NCI-H128 (cell line): ENCODE data around the gene KCNA4.
"Not testable (repeated sequence)": the region's sequence is repeated elsewhere in the genome, so short reads cannot be mapped to it uniquely, and the experiment has no call there.

ENCODE experiments used
- DNase-seq: peaks from one replicate; lab custom pipeline; 2025; ENCODE audit not compliant: unreplicated experiment; lab: John Stamatoyannopoulos, UW

KCNA4 gene

GRCh38 chr11:30016588-30017363 lies at the start of gene KCNA4:
Gene KCNA4, minus strand, starts transcription at chr11:30017030. Its CDS starts 4,352 bp downstream, at chr11:30012678.
- DNase-seq, result no peak

DNA sequence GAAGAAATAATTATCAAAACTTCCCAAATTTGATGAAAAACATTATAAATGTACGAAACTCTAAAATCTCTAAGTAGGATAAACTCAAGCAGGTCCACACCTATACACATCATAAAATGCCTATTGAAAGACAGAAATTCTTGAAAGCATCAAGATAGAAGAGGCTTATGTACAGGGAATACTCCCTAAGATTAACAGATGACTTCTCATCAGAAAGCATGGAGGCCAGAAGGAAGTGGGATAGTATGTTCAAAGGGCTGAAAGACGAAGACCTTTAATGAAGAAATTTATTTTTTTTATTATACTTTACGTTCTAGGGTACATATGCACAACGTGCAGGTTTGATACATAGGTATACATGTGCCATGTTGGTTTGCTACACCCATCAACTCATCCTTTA lies 45.3 kb upstream of the KCNA4 start:
- no peak for DNase-seq

- no peak for DNase-seq
Observed at GRCh38 chr11:30059172-30059815, 42.5 kb upstream of the KCNA4 start.

DNA sequence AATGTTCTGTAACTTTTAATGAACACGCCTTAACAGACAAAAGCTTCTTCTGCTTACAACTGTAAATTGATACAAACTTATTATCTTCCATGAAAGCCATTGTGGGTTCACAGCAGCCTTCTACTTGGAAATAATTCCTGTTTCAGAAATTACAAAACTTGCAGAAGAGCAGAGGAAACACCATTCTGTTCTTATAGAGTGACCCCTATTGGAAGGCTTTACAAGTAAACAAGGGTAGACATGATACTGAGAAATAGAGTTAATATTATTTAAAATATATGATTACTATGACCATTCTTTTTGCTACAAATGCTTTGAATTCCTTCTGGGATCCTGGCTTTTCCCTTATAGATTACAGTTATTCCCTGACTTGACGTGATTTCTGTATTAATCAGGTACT lies 32.4 kb upstream of the KCNA4 start:
- DNase-seq, result no peak

DNA sequence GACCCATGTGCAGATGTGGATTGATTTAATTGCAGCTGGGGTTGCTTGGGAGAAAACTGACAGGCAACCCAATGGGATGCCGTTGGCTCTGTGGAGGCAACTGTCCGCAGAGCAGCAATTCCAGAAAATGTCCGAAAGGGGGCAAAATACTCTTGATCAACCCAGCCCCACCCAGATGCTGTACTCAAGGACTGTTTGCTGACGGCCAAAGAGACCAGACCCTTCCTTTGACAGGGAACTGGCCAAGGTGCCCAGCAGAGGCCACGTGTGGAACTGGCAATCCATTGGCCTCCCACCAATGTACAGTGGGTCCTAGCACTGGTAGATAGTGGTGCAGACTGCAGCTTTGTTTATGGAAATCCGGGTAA lies 29.7 kb upstream of the KCNA4 start:
- DNase-seq, result no peak

DNA sequence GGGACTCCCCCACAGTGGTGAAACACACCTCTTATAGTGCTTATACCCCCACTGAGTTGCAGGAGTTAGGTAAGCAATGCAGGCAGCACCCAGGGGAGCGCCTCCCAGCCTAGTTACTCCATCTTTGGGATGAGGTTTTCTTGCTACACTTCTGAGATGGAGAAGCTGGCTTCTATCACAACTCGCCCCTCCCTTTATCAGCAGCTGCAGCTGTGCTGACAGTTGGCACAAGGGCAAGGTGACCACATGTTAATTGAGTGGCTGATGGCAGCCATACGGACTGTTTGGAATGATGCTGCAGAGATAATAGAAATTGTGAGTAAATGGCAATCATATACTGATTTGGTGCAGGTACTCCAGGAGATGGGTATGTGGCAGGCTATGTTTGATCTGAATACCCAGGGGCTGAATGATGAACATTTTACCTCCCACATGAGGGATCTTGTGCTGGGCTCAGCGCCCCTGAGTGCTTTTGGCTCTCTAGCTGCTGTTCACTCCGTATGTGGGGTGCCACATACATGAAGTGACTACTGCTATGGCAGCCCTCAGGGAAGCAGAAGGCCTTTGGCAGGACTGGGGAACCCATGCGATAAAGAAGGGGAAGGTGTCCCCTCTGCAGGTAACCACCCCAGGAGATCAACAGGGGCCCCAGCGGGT lies 29.2 kb upstream of the KCNA4 start:
- DNase-seq, result no peak

DNA sequence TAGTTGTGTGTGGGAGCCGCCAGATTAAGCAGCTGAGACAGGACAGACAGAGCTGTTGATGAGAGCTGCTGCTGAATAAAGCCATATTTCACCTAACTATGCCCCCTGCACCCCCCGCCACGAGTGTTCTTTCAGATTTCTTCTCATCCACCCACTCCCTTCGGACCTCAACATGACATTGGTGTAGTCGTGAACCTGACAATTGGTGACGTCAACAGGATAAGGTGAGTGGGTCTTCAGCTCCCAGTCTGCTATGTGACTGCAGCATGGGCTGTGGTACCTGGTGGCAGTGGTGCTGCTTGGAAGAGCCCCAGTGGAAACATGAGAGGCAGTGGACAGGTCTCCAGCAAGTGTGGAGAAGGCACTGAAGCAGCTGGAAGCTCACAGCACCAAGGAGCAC lies 28.3 kb upstream of the KCNA4 start:
- no peak for DNase-seq

GRCh38 chr11:30041171-30041570 lies 24.3 kb upstream of the KCNA4 start:
- no peak for DNase-seq

GRCh38 chr11:30034746-30035145 lies 17.9 kb upstream of the KCNA4 start:
- DNase-seq, result not testable (repeated sequence)

DNA sequence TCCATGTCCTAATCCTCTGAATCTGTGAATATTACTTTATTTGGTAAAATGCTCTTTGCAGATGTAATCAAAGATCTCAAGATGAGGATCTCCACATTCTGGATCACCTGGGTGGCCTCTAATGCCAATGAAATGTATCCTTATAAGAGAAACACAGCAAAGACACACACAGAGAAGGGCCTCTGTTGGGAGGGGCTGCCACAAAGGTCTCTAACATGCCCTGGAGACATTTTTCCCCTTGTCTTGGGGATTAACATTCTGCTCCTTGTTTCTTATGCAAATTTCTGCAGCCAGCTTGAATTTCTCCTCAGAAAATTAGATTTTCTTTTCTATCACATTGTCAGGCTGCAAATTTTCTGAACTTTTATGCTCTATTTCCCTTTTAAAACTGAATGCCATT lies 17.3 kb upstream of the KCNA4 start:
- not testable (repeated sequence) for DNase-seq

DNA sequence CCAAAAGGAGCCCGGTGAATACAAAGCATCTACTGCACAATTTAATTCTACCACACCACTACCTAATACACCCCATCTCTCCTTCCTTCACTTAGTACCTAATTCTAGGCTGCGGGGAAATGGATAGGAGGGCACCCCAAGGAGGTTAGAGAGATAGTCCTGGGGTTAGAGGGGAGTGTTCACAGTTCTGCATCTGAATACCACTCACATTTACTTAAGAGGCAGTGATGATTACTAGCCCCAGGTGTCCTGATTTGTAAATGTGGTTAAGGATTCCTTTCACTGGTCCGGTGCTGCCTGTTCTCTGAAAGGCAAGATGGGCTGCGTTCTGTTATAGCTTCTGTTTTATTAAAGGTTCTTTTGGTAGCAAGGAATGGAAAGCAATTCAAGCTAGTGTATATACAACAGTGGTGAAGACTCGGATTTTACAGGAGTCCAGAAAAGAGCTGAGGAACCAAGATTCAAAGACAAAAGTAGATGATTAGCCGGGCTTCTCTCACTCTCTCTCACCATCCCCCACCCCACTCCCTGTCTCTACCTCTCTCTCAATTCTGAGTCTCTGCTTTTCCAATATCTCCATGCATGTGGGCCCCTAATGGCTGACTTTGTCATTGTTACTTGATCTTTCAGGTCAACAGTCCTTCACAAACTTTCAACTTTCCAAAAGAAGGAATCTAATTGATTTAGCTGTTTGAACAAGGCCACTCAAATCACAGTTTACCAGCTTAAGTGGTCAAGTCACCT lies 8.7 kb upstream of the KCNA4 start:
- no peak for DNase-seq

- DNase-seq, result no peak
Observed at GRCh38 chr11:30023074-30023473, 6.2 kb upstream of the KCNA4 start.

DNA sequence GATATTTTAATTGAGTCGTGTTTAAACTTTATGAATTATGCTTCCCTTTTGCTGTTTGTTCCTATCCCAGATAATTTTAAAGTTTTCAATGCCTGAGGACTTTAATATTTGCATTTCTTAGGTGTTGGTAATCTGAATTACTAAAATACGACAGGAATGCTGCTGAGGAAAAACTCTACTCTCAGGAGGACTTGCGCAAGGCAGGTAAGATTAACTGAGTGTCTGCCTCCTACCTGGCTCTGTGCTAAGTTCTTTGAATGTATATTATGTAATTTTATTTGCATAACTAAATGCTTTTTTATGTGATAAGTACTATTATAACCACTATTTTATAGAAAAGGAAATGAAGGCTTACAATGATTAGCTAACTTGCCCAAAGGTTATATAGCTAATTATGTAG lies 2.7 kb upstream of the KCNA4 start:
- DNase-seq, result no peak

DNA sequence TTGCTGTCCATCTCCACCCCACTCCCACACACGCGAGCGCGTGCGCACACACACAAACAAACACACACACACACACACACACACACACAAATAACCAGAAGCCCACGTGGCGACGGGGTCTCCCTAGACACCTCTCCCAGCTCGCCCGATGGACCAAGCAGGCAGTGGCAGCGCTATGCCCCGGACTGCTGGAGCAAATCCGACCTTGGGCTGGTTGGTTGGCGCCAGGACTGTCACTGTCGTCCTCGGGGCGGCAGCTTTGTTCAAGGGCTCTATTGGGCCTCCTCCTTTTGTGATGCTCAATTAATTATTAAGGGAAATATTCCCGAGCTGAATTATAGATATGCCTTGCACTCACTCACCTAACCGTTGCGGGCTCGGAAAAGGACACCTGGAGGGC lies 1.7 kb upstream of the KCNA4 start:
- no peak for DNase-seq

DNA sequence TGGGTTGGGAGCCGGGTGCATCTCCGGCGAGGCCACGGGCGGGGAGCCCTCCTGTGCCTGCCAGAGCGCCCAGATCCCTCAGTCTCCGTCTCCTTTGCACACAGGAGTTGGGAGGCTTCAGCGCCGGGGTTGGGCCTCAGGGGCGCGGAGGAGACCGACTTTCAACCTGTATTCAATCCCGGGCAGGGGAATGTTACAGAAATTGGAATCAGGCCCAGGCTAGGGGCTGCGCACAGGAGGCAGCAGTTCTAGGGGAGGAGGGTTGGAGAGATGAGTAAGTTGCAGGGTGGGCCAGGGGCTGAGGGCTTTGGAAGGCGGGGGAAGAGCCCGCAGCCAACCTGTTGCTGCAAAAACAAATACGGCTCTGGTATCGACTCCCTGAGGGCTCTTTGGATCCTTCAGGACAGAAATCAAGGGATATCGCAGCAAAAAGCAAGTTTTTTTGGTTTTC lies 640 bp upstream of the KCNA4 start:
- no peak for DNase-seq

- DNase-seq, result no peak
Observed at GRCh38 chr11:30015725-30016412, 961 bp downstream of the KCNA4 start.

DNA sequence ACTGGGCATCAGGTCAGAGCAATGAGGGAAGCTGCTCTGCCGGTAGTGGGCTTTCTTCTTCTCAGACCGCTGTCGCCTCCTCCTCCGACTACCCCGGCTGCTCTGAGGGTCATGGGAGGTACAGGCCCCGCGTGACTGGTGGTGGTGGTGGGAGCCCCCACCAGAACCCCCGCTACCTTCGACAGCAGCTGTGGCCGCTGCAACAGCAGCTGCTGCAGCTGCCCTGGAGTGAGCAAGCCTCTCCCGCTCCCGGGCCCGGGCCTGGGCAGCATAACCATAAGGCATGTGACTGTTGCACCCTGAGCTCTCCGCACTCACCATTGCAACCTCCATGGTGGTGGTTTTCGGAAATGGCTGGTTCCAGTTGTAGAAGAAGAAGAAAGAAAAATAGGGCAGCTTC lies 4.5 kb downstream of the KCNA4 start:
- no peak for DNase-seq

GRCh38 chr11:30009060-30009459 lies 7.8 kb downstream of the KCNA4 start:
- DNase-seq, result no peak

DNA sequence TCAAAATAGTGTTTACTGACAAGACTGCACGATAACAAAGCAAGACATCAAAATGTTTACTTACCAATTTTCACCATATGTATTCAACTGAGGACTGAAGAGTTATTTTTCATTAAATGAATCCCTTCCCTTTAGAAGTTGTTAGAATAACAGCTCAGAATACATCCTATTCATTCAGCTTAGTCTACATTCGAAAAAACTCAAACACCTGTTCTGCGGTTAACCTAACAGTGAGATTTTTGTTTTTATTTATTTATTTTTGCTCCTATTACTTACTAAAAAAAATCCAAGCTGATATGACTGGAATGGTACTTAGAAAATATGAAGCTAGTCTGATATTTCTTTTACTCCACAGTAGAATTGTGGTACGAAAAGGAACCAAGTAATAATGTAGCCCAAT lies 10.0 kb downstream of the KCNA4 start:
- no peak for DNase-seq

GRCh38 chr11:30002157-30002785 lies 14.6 kb downstream of the KCNA4 start:
- no peak for DNase-seq
